HG02970 (cell line): ENCODE results near the gene HEYL.
A peak's percentile ranks its signal among the peaks of the same experiment; 100 is the strongest.

Experiments used
- ATAC-seq: cut with Tn5 transposase; IDR thresholded peaks from one replicate; pipeline ENCODE4 v1.9.1; 2021; ENCODE audit warnings: mild to moderate bottlenecking, moderate library complexity, moderate number of reproducible peaks; ENCODE audit not compliant: unreplicated experiment, low FRiP score

Gene HEYL

GRCh38 chr1:39668111-39668510, 28.7 kb upstream of the HEYL start:
- ATAC-seq: no peak

- ATAC-seq: peak; percentile 50
Measured at GRCh38 chr1:39666772-39667171, 27.3 kb upstream of the HEYL start.

- ATAC-seq: no peak
Measured at GRCh38 chr1:39663559-39663958, 24.1 kb upstream of the HEYL start.

GRCh38 chr1:39662861-39663260, 23.4 kb upstream of the HEYL start:
- no peak for ATAC-seq

- ATAC-seq: no peak
Measured at GRCh38 chr1:39659538-39659937, 20.1 kb upstream of the HEYL start.

- no peak for ATAC-seq
Measured at GRCh38 chr1:39659110-39659509, 19.7 kb upstream of the HEYL start.

GRCh38 chr1:39657923-39658485, 18.6 kb upstream of the HEYL start:
- no peak for ATAC-seq

- no peak for ATAC-seq
Measured at GRCh38 chr1:39657402-39657801, 18.0 kb upstream of the HEYL start.

- ATAC-seq: no peak
Measured at GRCh38 chr1:39656391-39656790, 16.9 kb upstream of the HEYL start.

- ATAC-seq: no peak
Measured at GRCh38 chr1:39655578-39656268, 16.3 kb upstream of the HEYL start.

GRCh38 chr1:39654291-39654690, 14.8 kb upstream of the HEYL start:
- ATAC-seq: no peak

- no peak for ATAC-seq
Measured at GRCh38 chr1:39653546-39654031, 14.1 kb upstream of the HEYL start.

GRCh38 chr1:39652554-39652953, 13.1 kb upstream of the HEYL start:
- no peak for ATAC-seq

GRCh38 chr1:39652105-39652504, 12.7 kb upstream of the HEYL start:
- ATAC-seq: no peak

GRCh38 chr1:39650431-39650830, 11.0 kb upstream of the HEYL start:
- ATAC-seq: no peak

GRCh38 chr1:39649636-39650185, 10.3 kb upstream of the HEYL start:
- no peak for ATAC-seq

- ATAC-seq: no peak
Measured at GRCh38 chr1:39648496-39648895, 9.1 kb upstream of the HEYL start.

GRCh38 chr1:39647247-39647646, 7.8 kb upstream of the HEYL start:
- no peak for ATAC-seq

GRCh38 chr1:39646232-39647081, 7.0 kb upstream of the HEYL start:
- ATAC-seq: no peak

GRCh38 chr1:39645411-39646043, 6.1 kb upstream of the HEYL start:
- ATAC-seq: no peak

- no peak for ATAC-seq
Measured at GRCh38 chr1:39643705-39644104, 4.3 kb upstream of the HEYL start.
